ENCODE results near the gene PPFIBP2.

PPFIBP2 gene

GRCh38 chr11:7595016-7595866, 81.4 kb downstream of the PPFIBP2 start:
- in situ Hi-C loops (cut with MboI; ENCODE audit: low sequenced_read_pairs): no loop called here

- in situ Hi-C loops (cut with MboI; ENCODE audit: low sequenced_read_pairs): no loop called here
These were observed 82.2 kb downstream of the PPFIBP2 start for GRCh38 chr11:7595951-7596350.

- in situ Hi-C loops (cut with MboI; ENCODE audit: low sequenced_read_pairs): no loop called here
These were observed 83.2 kb downstream of the PPFIBP2 start for GRCh38 chr11:7596975-7597391.

- in situ Hi-C loops (cut with MboI; ENCODE audit: low sequenced_read_pairs): no loop called here
These were observed 83.8 kb downstream of the PPFIBP2 start for GRCh38 chr11:7597620-7598019.

- in situ Hi-C loops (cut with MboI; ENCODE audit: low sequenced_read_pairs): no loop called here
These were observed 85.4 kb downstream of the PPFIBP2 start for GRCh38 chr11:7599209-7599608.

GRCh38 chr11:7600205-7600775, 86.5 kb downstream of the PPFIBP2 start:
- in situ Hi-C loops (cut with MboI; ENCODE audit: low sequenced_read_pairs): no loop called here

GRCh38 chr11:7603031-7603781, 89.4 kb downstream of the PPFIBP2 start:
- in situ Hi-C loops (cut with MboI; ENCODE audit: low sequenced_read_pairs): no loop called here

GRCh38 chr11:7604331-7604955, 90.6 kb downstream of the PPFIBP2 start:
- in situ Hi-C loops (cut with MboI; ENCODE audit: low sequenced_read_pairs): no loop called here

- in situ Hi-C loops (cut with MboI; ENCODE audit: low sequenced_read_pairs): no loop called here
These were observed 91.6 kb downstream of the PPFIBP2 start for GRCh38 chr11:7605186-7605943.

- in situ Hi-C loops (cut with MboI; ENCODE audit: low sequenced_read_pairs): no loop called here
These were observed 92.7 kb downstream of the PPFIBP2 start for GRCh38 chr11:7606496-7606895.

- in situ Hi-C loops (cut with MboI; ENCODE audit: low sequenced_read_pairs): no loop called here
These were observed 95.2 kb downstream of the PPFIBP2 start for GRCh38 chr11:7609015-7609414.

GRCh38 chr11:7609521-7609920, 95.7 kb downstream of the PPFIBP2 start:
- in situ Hi-C loops (cut with MboI; ENCODE audit: low sequenced_read_pairs): no loop called here

- in situ Hi-C loops (cut with MboI; ENCODE audit: low sequenced_read_pairs): no loop called here
These were observed 96.6 kb downstream of the PPFIBP2 start for GRCh38 chr11:7610393-7610792.

- in situ Hi-C loops (cut with MboI; ENCODE audit: low sequenced_read_pairs): no loop called here
These were observed 97.6 kb downstream of the PPFIBP2 start for GRCh38 chr11:7611411-7611810.

GRCh38 chr11:7612056-7612660, 98.4 kb downstream of the PPFIBP2 start:
- in situ Hi-C loops (cut with MboI; ENCODE audit: low sequenced_read_pairs): no loop called here

GRCh38 chr11:7612661-7613393, 99.0 kb downstream of the PPFIBP2 start:
- in situ Hi-C loops (cut with MboI; ENCODE audit: low sequenced_read_pairs): no loop called here

GRCh38 chr11:7613394-7613720, 99.6 kb downstream of the PPFIBP2 start:
- in situ Hi-C loops (cut with MboI; ENCODE audit: low sequenced_read_pairs): no loop called here

- in situ Hi-C loops (cut with MboI; ENCODE audit: low sequenced_read_pairs): no loop called here
These were observed 100.9 kb downstream of the PPFIBP2 start for GRCh38 chr11:7614656-7615055.

- in situ Hi-C loops (cut with MboI; ENCODE audit: low sequenced_read_pairs): no loop called here
These were observed 103.2 kb downstream of the PPFIBP2 start for GRCh38 chr11:7617032-7617431.

- in situ Hi-C loops (cut with MboI; ENCODE audit: low sequenced_read_pairs): no loop called here
These were observed 105.5 kb downstream of the PPFIBP2 start for GRCh38 chr11:7619322-7619721.
